ENCODE data around the gene KIAA1755. TPM values are rescaled to one million over a fixed set of nuclear protein-coding genes. Genes with fewer than 3 reads are reported as not detected.

KIAA1755 gene
- total and polyA plus RNA-seq, 10 of the 15 experiments (the other 5 are each of a cell fraction or from before 2014, with no cell fraction given), result not detected

GRCh38 chr20:38306379-38306778, 45.8 kb upstream of the KIAA1755 start:
- Histone ChIP-seq H3K4me1 (ENCODE audit: control insufficient read depth, insufficient read depth, low read length) (no peaks in the 10 kb centered on the region; the same call in 1 of the 2 replicates), H3K27me3 (replicated peaks in 1 of 2; ENCODE audit: control insufficient read depth in 2 of 2, insufficient read depth in 2 of 2, low read length in 1 of 2) (peaks cover 9 to 24% of the 10 kb centered on the region in 2 experiments), H3K27ac (ENCODE audit: control insufficient read depth, insufficient read depth) (no peak overlapping the region), H3K9me3 (replicated peaks; ENCODE audit: control insufficient read depth, insufficient read depth, low read length) (no peaks in the 10 kb centered on the region), H3K36me3 (ENCODE audit: control insufficient read depth in 2 of 2, insufficient read depth in 2 of 2, low read length in 1 of 2) (no peaks in the 10 kb centered on the region), H3K4me2 (ENCODE audit: control insufficient read depth, insufficient read depth) (no peak overlapping the region), H3K4me3 (no peak overlapping the region), H2AFZ (ENCODE audit: control insufficient read depth, low read depth, low read length) (no peak overlapping the region), H3K9ac (ENCODE audit: control insufficient read depth, insufficient read depth, low read length) (no peak overlapping the region), H3K79me2 (ENCODE audit: control insufficient read depth, insufficient read depth, low read length) (no peaks in the 10 kb centered on the region), H4K20me1 (ENCODE audit: control insufficient read depth, insufficient read depth) (no peaks in the 10 kb centered on the region)
- no peak for TF ChIP-seq PRDM15 (CRISPR knock-in tag; IDR thresholded peaks at IDR 0.05)
- no peak for TF ChIP-seq HSF1 (IDR thresholded peaks at IDR 0.05; ENCODE audit: low read depth, low read length)
- TF ChIP-seq REST (IDR thresholded peaks at IDR 0.05; ENCODE audit: low read depth, low read length), result no peak
- TF ChIP-seq STAT1 (conservative IDR thresholded peaks at IDR 0.05), result no peak
- TF ChIP-seq ZNF592 (IDR thresholded peaks at IDR 0.05), result no peak
- no peak for TF ChIP-seq HDAC2 (IDR thresholded peaks at IDR 0.05)
- TF ChIP-seq MTA3 (IDR thresholded peaks at IDR 0.05; ENCODE audit: borderline replicate concordance, low read length), result no peak
- CTCF ChIA-PET, result interaction anchor here (0.9 kb wide), 1 partner anchor 19 kb away, joined by 3 read pairs; no protein-coding TSS in a partner anchor
- WGBS (ENCODE audit: insufficient coverage, insufficient replicate concordance, low lambda C conversion rate, missing lambda C conversion rate), result 29% methylated on average over 6 of the region's 6 CpGs
- SMC1A ChIA-PET (ENCODE audit: uncharacterized antibody, unreplicated experiment), result no interaction called here
- no TSS peak for BruUV-seq (replicated peaks)
- no peak for DNase-seq (ENCODE audit: low read depth, low spot score)
- no peak for FAIRE-seq
- POLR2A ChIA-PET, result no interaction called here
- no peak for ATAC-seq
- RAD21 ChIA-PET (ENCODE audit: unreplicated experiment), result no interaction called here
- intact Hi-C loops (cut with micrococcal nuclease; ENCODE audit: unreplicated experiment), result no loop called here
- in situ Hi-C loops (cut with MboI), result no loop called here

Measured in GM12878 (cell line).